ENCODE results near the gene OR5AC2.

DNA sequence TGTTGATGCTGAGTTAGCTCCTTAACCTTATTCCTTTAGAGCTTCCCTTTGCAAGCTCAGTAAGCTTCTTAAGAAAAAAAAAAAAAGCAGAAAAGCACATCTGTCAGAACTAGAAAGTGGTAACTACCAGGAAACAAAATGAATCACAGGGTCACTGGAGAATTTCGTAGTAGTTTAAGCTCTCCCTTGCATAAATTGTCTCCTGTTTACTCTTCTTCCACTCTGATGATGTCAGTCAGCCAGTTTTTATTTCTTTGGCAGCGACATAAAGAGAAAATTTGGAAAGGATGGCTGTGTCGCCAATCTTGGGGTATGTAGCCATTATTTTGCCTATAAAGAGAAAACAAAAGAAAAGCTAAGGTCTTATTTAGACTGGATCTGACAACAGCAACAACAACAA, 48.7 kb upstream of the OR5AC2 start:
- TF ChIP-seq, protein P1, sequence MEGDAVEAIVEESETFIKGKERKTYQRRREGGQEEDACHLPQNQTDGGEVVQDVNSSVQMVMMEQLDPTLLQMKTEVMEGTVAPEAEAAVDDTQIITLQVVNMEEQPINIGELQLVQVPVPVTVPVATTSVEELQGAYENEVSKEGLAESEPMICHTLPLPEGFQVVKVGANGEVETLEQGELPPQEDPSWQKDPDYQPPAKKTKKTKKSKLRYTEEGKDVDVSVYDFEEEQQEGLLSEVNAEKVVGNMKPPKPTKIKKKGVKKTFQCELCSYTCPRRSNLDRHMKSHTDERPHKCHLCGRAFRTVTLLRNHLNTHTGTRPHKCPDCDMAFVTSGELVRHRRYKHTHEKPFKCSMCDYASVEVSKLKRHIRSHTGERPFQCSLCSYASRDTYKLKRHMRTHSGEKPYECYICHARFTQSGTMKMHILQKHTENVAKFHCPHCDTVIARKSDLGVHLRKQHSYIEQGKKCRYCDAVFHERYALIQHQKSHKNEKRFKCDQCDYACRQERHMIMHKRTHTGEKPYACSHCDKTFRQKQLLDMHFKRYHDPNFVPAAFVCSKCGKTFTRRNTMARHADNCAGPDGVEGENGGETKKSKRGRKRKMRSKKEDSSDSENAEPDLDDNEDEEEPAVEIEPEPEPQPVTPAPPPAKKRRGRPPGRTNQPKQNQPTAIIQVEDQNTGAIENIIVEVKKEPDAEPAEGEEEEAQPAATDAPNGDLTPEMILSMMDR (optimal IDR thresholded peaks at IDR 0.05 in 1 of 3, IDR thresholded peaks at IDR 0.05 in 1 of 3, conservative IDR thresholded peaks at IDR 0.05 in 1 of 3; ENCODE audit: extremely low read depth in 1 of 3, insufficient read depth in 2 of 3, low read length in 3 of 3) = no peak
- no peak for TF ChIP-seq EZH2 (IDR thresholded peaks at IDR 0.05; ENCODE audit: low read length)

All from keratinocyte (primary cell).